ENCODE data around the gene DISC1.

GRCh38 chr1:232031156-232031555 lies 404.6 kb downstream of the DISC1 start:
- TF ChIP-seq POLR2A (IDR thresholded peaks at IDR 0.05; ENCODE audit: low read depth, low read length) (no peak), POLR2AphosphoS5 (IDR thresholded peaks at IDR 0.05; ENCODE audit: low read depth, low read length) (no peak), TAF1 (IDR thresholded peaks at IDR 0.05; ENCODE audit: borderline replicate concordance, low read depth, low read length) (no peak)

All from GM12892 (cell line).